ENCODE data around the gene MICAL3. TPM values are rescaled to one million over a fixed set of nuclear protein-coding genes. Genes with fewer than 3 reads are reported as not detected.
"Not testable (repeated sequence)": the region's sequence is repeated elsewhere in the genome, so short reads cannot be mapped to it uniquely, and the experiment has no call there.

The MICAL3 gene
- total RNA-seq = 23.4 and 27.8 TPM in 2 replicates
- 36.9 TPM for polyA plus RNA-seq (2012)

- peak; percentile 73 for DNase-seq (ENCODE audit: low read depth)
Measured at GRCh38 chr22:18024276-18024939, at the start of gene MICAL3. TSS of gene MICAL3 (minus strand) at chr22:18024561. CDS start at chr22:17906812, 117,749 bp downstream.

GRCh38 chr22:18073927-18074326 lies 49.6 kb upstream of the MICAL3 start:
- DNase-seq (ENCODE audit: low read depth) = not testable (repeated sequence)

DNA sequence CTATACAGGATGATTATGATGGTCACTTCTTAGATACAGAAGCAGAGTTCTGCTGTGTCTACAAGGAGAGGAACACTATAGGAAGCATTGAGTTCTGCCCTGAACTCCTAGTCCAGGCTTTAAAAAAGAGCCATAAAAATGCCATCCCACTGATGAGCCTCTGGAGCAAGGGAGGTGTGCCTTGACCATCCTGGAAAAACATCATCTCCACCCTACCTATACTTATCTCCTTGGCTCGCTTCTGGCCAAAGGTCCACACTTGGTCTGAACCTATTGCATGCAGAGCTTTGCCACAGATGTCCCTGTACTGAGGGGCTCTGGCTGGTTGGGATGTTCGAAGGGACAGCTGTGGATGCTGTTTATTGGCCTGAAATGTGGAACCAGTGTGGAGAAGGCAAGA lies 49.1 kb upstream of the MICAL3 start:
- no peak for DNase-seq (ENCODE audit: low read depth)

- peak; percentile 34 for DNase-seq (ENCODE audit: low read depth)
Measured at GRCh38 chr22:18071968-18072310, 47.6 kb upstream of the MICAL3 start.

- DNase-seq (ENCODE audit: low read depth) = not testable (repeated sequence)
Measured at GRCh38 chr22:18071307-18071967, 47.1 kb upstream of the MICAL3 start.

DNA sequence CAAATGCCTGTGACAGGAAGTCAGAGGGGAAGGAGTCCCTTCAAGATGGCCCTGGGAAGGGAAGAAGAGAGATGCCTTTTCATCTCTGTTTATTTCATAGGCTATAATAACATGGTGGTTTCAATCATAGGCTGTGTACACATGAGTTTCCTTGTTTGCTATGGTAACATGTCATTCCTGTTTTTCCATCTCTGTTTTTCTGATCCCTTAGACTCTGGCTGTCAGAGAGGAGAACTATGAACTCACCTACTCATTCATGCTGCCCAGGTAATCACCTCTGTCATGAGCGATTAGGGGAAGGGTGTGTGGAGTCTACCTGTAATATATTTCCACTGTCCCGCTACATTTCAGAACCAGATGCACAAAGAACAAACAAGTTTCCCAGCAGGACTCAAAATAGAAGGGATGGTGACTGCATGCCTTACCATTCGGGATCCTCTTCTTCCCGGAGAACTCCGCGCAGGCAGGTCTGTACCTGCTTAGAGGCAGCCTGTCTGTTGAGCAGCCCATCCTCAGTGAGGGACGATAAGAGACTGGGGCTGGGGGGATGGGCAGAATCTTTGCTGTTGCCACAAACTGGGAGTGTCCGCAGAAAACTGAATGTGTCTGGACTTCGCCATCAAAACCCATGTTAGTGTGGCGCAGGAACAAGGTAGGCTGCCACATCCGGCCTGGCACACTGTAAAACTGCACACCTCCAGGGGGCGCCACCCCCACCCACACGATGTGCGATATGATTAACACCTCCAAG lies 46.4 kb upstream of the MICAL3 start:
- no peak for DNase-seq (ENCODE audit: low read depth)

DNA sequence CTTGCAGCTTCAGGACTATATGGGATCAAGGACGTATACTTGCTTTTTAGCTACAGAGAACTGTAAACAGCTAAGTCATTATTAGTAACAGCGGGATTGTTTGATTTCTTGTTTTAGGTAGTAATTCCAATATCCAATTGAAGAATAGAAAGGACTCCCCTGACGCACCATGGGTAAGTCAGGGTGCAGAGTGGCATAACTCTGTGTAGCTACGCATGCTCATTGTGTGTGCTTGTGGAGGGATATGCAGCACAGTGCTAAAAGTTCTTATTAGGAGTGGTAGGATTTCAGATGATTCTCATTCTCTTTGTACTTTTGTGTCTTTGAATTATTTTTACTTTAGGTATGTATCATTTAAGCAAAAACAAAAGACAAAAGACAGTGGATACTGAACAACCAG lies 45.7 kb upstream of the MICAL3 start:
- DNase-seq (ENCODE audit: low read depth) = no peak

DNA sequence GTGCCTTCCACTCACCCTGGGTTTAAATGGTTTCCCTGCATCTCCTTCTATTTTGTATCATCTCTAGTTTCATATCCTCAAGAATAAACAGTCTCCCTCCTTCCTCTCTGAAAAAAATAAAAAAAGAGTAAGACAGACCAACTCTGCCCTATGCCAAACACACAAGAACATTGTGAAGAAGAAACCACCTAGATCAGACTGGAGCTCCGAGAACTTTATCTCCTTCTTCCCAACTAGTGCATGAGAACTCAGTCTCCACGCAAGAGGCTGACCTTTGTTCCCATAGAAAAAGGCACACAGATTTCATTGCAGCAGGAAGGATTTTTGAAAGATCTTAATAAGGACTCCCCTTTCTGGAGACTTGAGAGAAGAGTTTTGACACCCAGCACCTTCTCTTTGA lies 44.7 kb upstream of the MICAL3 start:
- no peak for DNase-seq (ENCODE audit: low read depth)

DNA sequence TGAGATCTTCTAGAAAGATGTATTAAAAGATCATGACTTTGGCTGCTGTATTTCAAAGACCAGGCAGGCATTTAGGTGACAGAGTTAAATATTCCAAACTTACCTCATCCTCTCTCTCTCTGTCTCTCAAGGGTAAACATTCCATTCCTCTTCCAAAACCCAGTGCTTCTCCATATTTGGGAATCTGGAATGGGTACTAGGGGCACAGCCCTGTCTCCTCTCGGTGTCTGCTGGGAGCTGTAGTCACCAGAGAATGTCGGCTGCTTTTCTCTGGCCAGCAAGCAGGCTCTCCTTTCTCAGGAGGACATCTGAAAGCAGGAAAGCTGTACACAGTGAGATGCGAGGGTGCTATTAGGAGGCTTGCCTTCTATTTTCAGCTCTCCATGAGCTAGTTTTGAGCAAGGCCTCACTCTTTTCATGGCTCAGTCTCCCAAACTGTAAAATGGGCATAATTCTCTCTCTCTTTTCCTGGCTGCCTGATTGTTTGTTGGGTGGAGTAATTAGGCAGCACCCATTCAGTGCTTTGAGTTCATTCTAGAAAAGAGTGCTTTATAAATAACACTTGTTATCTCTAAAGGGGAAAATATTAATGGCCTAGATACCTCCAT lies 44.1 kb upstream of the MICAL3 start:
- DNase-seq (ENCODE audit: low read depth) = peak; percentile 63

GRCh38 chr22:18067548-18068341 lies 43.4 kb upstream of the MICAL3 start:
- peak; percentile 24 for DNase-seq (ENCODE audit: low read depth)

DNA sequence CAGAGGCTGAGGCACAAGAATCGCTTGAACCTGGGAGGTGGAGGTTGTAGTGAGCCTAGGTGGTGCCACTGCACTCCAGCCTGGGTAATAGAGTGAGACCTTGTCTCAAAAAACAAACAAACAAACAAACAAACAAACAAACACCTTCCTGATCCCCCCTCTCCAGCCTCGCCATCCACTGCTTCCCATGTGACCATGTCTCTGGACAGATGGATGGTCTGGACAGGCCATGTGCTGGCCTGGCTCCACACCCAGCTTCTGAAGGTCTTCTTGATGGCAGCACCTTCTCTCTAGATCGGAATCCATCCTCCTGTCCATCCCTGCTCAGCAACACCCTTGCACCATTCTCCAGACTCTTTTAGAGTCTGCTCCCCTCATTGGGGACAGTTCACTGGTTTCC lies 42.8 kb upstream of the MICAL3 start:
- DNase-seq (ENCODE audit: low read depth) = no peak

DNA sequence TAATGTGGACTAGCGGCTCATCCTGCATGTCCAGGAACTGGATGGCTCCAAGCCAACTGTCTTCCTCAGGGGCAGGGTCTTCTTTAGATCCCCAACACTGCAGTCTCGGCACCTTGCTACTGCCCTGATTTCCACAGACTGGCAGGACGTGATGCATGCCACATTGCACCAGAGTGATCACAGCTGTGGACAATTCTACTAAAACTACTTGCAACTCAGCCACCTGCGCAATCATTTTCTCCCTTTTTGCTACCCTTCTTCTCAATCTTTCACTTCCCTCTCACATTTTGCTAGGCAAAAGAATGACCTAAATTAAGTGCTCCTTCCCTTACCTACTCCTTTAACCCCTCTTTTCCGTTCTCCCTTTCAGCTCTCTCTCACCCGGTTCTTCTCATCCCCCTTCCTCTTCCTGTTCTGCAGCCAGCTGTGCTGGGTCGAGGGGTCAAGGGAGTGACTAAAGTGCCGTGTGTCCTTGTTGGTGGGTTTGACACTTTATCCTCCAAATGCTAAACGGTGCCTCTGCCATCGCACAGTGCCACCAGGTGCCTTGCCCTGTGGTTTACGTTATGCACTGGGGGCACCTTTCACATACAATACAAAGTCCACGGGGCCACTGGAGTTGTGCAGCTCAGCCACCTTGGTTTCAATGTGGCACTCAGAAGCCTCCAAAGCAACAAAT lies 42.0 kb upstream of the MICAL3 start:
- no peak for DNase-seq (ENCODE audit: low read depth)

DNA sequence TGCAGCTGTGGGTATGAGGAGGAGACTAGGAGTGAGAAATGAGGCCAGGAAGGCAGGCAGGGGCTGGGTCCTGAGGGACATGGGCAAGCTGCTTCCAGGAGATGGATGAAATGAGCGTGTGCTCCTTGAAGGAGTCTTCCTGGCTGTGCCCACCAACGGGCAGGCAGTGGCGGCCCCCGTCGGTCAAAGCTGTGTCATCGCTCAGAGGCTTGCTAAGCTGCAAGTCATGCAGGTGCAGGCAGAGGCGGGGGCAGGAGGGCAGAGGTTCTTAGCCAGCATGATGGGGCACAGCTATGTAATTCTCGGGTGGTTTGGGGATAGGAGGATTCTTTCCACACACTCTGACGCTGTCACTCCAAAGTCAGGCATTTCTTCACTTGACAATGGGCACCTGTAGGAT lies 40.9 kb upstream of the MICAL3 start:
- no peak for DNase-seq (ENCODE audit: low read depth)

DNA sequence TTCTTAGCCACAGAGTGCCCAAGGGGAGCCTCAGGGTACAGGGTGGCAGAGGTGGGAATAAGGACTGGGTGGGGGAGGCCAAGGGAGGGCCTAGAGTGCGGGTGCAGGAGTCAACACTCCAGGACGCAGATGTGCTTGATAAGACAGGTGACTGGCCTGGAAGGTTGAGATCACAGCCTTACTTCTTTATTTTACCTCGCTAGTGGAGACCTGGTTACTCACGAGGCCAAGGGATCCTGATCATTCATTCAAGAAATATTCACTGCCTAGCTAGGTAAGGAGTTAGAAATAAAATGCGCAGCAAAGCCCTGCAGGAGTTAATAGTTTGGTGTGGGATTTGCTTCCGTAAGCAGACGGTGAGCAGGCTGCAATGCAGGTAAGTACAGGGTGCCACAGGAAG lies 40.3 kb upstream of the MICAL3 start:
- DNase-seq (ENCODE audit: low read depth) = no peak

- DNase-seq (ENCODE audit: low read depth) = not testable (repeated sequence)
Measured at GRCh38 chr22:18063715-18064114, 39.4 kb upstream of the MICAL3 start.

DNA sequence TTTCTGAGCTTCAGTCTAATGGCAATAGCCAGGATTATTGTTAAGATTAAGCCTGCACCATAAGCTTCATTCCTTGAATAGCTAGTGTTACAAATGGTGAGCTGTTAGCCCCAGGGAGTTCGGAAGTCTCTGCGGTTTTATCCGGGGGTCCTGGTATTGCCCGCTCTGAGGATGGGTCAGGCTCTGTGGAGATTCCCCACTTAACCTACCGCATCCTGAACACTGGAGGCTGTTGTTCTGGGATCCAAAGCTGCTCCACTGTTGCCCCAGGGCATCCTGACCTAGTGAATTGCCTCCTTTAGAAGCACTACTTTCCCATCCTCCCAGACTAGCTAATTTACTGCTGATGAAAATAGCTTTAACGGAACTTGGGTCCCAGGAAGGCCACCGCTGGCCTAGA lies 38.9 kb upstream of the MICAL3 start:
- no peak for DNase-seq (ENCODE audit: low read depth)

DNA sequence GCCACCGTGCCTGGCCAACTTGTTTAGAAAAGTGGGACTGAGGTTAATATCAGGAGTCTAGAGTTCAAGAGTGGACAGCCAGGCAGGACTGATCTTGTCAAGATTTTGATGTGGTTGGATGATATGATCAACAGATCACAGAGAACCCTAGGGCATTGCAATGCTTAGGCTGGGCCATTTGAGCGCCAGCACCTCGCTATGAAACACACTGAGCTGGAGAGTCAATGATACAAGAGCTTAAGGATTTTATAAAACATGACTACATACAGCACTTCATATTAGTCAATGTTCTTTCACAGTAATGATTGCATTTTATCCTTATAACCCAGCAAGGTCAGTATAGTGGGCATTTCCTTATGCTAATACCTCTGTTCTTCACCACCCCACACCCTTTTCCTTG lies 38.1 kb upstream of the MICAL3 start:
- no peak for DNase-seq (ENCODE audit: low read depth)

DNA sequence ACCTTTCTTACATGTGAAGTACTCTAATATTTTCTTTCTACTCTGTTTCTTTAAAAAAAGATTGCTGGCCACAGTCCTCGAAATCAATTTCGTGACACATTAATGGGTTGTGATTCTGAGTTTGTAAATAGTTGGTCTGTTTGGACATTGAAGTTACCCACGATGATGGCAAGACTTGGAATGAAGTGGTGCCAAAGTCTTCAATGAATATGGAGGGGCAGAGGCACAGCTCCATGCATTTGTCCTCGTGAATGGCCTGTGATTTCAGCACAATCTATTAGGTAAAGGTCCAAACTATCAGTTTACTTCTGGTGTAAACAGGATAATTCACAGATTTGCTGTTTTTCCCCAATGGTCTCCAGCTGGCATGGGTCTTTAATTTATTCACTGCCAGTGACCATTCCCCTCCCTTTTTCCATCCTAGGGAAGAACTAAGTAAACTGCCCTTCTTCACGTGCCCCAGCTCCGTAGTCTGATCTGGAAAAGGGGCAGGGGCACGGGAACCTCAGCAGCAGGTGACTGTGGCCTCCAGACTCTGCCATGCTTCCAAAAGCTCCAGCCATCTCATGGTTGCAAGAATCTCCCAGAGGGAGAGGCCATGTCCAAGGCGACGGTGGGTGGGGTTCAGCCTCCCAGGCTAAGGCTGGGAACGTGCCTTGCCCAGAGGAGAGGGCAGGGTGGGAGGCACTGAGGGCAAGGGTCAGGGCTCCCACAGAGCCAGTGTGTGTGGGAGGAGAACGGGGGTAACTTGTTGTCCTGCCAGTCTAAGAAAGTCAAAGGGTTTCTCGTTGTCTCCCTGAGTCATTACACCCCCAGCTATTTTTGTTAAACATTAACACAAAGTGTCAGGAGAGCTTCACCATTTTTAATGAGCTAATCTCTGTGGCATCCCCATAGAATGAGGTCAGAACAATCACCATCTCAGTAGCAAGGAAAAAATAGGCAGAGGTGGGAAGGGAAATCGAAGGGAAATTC lies 36.6 kb upstream of the MICAL3 start:
- DNase-seq (ENCODE audit: low read depth) = peak; percentile 54

DNA sequence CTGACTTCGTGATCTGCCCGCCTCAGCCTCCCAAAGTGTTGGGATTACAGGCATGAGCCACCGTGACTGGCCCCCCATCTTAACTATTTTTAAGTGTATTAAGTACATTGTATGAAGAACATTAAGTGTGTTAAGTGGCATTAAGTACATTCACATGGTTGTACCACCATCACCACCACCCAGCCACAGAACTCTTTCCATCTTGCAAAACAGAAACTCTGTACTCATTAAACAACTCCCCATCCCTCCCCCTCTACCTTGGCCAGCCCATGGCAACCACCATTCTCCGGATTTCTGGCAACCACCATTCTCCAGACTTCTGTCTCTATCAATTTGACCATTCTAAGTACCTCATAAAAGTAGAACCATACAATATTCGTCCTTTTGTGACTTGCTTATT lies 35.6 kb upstream of the MICAL3 start:
- DNase-seq (ENCODE audit: low read depth) = no peak
